ENCODE results near the gene NPC1L1.
"Not testable (repeated sequence)": the region's sequence is repeated elsewhere in the genome, so short reads cannot be mapped to it uniquely, and the experiment has no call there.

The NPC1L1 gene

DNA sequence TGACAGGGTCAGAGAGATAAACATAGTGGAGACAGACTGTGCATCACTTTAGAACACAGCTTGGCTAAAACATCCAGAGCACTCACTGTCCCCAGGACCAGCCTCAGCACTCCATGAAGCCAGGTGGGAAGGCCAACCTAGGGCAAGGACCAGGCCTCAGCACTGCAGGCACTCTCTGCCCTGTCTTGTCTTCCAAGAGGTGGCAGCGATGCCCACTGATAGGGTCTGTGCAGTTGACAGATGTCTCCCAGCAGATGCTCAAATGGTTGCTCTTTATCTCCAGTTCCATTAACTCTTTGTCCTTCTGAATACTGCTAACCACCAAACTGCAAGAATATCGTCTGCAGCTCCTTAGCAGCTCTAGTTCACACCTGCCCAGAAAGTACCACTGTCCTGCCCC lies 23.5 kb upstream of the NPC1L1 start:
- H3K4me3 ChIP-seq (ENCODE audit: low read depth, low read length): no peak overlapping the region
- no peak for TF ChIP-seq CTCF (IDR thresholded peaks at IDR 0.05; ENCODE audit: borderline replicate concordance, insufficient read depth, low read depth, low read length)

DNA sequence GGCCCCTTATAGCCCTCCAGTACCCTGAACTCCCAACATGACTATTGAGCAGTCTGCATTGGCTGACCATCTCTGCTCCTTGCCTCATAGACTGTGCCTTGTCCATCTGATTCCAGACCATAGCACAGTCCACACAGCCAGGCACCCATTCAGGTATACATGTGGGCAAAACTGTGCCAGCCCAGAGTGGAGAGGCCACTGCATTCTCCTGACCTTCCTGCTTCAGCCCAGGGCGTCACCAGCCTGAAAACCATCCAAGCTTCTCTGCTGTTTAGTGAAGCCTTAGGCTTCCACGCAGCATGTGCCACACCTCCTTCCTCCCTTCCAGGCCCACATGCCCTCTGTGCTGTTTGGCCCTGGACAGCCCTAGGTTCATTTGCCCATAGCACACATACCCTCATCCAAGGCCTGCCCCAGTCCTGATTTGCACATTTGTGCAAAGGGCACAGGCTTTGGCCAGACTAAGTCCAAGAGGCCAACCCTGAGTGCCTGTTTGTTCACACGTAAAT lies 22.1 kb upstream of the NPC1L1 start:
- TF ChIP-seq CTCF (IDR thresholded peaks at IDR 0.05; ENCODE audit: borderline replicate concordance, insufficient read depth, low read depth, low read length): no peak
- no peak overlapping the region for H3K4me3 ChIP-seq (ENCODE audit: low read depth, low read length)

DNA sequence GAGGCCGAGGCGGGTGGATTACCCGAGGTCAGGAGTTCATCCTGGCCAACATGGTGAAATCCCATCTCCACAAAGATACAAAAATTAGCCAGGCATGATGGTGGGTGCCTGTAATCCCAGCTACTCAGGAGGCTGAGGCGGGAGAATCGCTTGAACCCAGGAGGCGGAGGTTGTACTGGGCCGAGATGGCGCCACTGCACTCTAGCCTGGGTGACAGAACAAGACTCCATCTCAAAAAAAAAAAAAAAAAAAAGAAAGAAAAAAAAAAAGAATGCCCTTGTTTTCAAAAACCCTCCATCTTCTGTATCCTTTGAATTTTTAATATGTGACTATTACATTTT lies 21.5 kb upstream of the NPC1L1 start:
- not testable (repeated sequence) for H3K4me3 ChIP-seq (ENCODE audit: low read depth, low read length)

DNA sequence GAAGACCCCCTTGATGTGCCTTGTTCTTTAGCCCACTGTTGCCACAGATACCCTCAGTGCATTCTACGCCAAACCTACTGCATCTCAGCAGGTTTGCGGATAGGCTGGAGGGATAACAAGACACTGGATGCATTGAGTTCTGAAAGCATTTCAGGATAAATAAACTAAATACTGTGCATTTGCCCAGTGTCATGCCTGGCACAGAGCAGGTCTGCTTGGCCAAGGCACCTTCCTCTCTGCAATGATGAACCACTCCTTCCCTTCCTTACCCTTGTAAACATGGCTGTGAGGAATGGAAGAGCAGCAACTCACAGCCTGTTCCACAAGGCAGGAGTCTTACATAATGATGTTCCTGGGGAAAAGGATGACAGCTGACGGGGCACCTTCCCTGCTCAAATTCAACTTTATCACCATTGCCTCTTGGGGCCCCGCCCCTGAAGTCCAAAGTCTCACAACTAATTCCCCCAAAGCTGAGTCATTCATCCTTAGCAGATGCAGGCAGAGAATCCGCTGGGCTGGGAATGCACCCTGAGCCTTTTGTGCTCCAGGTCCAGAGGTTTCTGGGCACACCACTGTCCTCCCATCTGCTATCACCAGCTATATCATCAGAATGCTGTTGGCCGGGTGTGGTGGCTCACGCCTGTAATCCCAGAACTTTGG lies 21.0 kb upstream of the NPC1L1 start:
- H3K4me3 ChIP-seq (ENCODE audit: low read depth, low read length): no peak overlapping the region
- no peak for TF ChIP-seq CTCF (IDR thresholded peaks at IDR 0.05; ENCODE audit: borderline replicate concordance, insufficient read depth, low read depth, low read length)

DNA sequence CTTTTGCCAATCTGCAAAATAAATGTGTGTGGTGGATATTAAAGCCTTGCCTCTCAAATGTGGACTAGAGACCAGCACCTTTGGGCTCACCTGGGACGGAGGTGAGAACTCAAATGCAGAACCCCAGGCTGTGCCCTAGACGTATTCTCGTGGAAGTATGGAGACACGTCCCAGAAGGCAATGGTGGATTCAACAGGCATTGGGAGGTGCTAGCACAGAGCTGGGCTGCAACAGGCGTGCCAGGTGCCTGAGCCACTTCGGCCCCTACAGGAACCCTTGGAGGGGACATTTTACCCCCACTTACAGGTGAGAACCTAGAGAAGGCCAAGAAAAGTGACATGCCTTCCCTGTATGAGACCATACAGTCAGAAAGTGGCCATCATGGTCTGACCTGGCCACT lies 20.4 kb upstream of the NPC1L1 start:
- no peak for TF ChIP-seq CTCF (IDR thresholded peaks at IDR 0.05; ENCODE audit: borderline replicate concordance, insufficient read depth, low read depth, low read length)
- no peak overlapping the region for H3K4me3 ChIP-seq (ENCODE audit: low read depth, low read length)

- H3K4me3 ChIP-seq (ENCODE audit: low read depth, low read length): no peak overlapping the region
- TF ChIP-seq CTCF (IDR thresholded peaks at IDR 0.05; ENCODE audit: borderline replicate concordance, insufficient read depth, low read depth, low read length): no peak
These were observed 18.4 kb upstream of the NPC1L1 start for GRCh38 chr7:44559485-44559884.

DNA sequence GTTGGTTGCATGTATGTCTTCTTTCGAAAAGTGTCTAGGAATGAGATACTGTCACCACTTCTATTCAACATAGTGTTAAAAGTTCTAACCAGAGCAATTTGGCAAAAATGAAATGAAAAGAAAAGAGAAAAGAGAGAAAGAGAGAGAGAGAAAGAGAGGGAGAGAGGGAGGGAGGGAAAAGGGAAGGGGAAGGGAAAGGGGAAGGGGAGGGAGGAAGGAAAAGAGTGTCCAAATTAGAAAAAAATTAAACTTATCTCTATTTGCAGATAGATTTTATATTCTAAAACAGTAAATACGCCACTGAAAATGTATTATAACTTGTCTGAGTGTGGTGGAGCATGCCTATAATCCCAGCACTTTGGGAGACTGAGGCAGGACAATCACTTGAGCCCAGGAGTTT lies 16.4 kb upstream of the NPC1L1 start:
- no peak for TF ChIP-seq CTCF (IDR thresholded peaks at IDR 0.05; ENCODE audit: borderline replicate concordance, insufficient read depth, low read depth, low read length)
- no peak overlapping the region for H3K4me3 ChIP-seq (ENCODE audit: low read depth, low read length)

GRCh38 chr7:44555350-44555749 lies 14.2 kb upstream of the NPC1L1 start:
- no peak overlapping the region for H3K4me3 ChIP-seq (ENCODE audit: low read depth, low read length)
- TF ChIP-seq CTCF (IDR thresholded peaks at IDR 0.05; ENCODE audit: borderline replicate concordance, insufficient read depth, low read depth, low read length): no peak

DNA sequence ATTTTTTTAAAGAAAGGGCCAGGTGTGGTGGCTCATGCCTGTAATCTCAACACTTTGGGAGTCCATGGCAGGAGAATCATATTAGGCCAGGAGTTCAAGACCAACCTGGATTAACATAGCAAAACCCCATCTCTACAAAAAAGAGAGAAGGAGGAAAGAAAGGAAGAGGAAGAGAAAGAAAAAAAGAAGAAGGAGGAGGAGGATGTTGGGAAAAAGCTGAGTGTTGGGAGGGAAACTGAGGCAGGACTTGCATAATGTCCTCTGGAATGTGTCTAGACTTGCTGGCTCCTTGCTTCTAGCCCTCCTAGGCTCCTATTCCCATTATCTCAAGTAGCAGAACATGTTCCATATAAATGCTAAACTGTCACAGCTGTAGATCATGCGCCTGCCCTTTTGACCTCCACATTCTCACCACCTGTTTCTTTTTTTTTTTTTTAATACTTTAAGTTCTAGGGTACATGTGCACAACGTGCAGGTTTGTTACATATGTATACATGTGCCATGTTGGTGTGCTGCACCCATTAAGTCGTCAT lies 11.4 kb upstream of the NPC1L1 start:
- H3K4me3 ChIP-seq (ENCODE audit: low read depth, low read length): not testable (repeated sequence)
